Cardiac septum (tissue), 1 donor: ENCODE data around the gene ARHGAP30. TPM values are rescaled to one million over a fixed set of nuclear protein-coding genes. Genes with fewer than 3 reads are reported as not detected.
"Not testable (repeated sequence)": the region's sequence is repeated elsewhere in the genome, so short reads cannot be mapped to it uniquely, and the experiment has no call there.

Source experiments
- DNase-seq: peaks from one replicate; pipeline ENCODE4 v3.0.0-alpha.2; 2020; ENCODE audit warnings: low spot score
- intact Hi-C: fragments of 100-400 bp; cut with DNase I; formaldehyde crosslinking; loops from one replicate; pipeline ENCODE4 v1.14.0; 2022
- total RNA-seq: library from RNA; stranded (reverse); fragmentation: NEBNext Ultra II Directional; extraction: Animal tissue kit (Norgen Biotek cat#: 25700); gene quantifications from one replicate; pipeline ENCODE4 v1.2.1, GENCODE V29; 2021
- donor health status: DM: no; HTN: no; CAD: no.

Gene ARHGAP30
- total RNA-seq, 1 donor from 2014 or later: 2.6 TPM

DNA sequence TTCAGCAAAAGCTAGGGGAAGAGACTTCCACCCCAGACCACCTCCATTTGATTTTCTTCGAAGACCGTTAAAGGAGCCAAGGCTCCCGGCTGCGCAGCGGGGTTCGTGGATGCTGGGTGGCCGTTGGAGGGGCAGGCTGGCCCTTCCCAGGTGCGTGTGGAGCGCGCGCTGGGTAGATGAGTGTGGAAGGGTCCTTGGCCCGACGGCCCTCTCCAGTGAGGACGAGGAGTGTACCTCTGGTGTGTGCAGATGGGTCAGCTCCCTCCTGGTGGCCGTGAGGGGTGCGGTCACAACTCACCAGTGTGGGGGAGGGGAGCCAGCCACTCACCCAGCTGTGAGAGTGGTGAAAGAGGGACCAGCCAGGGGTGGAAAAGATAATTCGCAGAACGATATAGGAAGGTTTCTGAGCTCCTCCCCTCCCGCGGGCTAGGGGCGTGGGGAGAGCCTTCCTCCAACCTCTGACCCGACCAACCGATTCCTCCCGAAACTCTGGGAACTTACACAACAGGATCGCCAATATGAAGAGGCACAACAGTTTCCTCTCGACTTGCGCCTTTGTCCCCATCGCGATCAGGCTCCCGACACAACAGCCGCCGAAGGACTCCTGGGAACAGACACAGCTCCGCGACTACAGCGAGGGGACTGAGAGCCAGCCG, 49.1 kb downstream of the ARHGAP30 start, which contains the start of gene F11R:
Gene F11R, minus strand, starts transcription at position 644 of the 656 bp plus-strand sequence. Its CDS starts 79 bp downstream, at position 565.
- intact Hi-C loops: loop anchor here (2.0 kb wide), 1 partner anchor 24 kb away; no protein-coding TSS in a partner anchor
- DNase-seq: peak; percentile 79

- intact Hi-C loops: loop anchor here (2.0 kb wide), 1 partner anchor 23 kb away; no protein-coding TSS in a partner anchor
- no peak for DNase-seq
These were observed 49.8 kb downstream of the ARHGAP30 start for GRCh38 chr1:161019751-161020495.

DNA sequence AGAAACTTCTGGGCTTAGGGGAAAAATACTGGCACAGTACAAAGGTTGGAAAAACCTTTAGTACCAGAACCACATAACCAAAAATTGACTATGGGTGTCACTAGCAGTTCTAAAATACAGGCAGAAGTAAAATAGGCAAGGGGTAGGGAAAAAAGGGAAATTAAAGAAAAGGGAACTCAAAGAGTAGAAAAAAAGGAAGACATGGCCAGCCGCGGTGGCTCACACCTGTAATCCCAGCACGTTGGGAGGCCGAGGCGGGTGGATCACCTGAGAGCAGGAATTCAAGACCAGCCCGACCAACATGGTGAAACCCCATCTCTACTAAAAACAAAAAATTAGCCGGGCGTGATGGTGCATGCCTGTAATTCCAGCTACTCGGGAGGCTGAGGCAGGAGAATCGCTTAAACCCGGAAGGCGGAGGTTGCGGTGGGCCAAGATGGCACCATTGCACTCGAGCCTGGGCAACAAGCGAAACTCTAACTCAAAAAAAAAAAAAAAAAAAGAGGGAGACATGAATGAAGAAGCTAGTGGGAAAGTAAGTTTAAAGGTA, 50.5 kb downstream of the ARHGAP30 start:
- intact Hi-C loops, DNase-seq: not testable (repeated sequence)

- intact Hi-C loops: no loop called here
These were observed 51.1 kb downstream of the ARHGAP30 start for GRCh38 chr1:161018631-161018930.

GRCh38 chr1:161017756-161018630, 51.7 kb downstream of the ARHGAP30 start:
- DNase-seq: no peak
- intact Hi-C loops: no loop called here

More at GRCh38 chr1:161018631-161018930, 51.1 kb downstream of the ARHGAP30 start:
- DNase-seq: no peak

DNA sequence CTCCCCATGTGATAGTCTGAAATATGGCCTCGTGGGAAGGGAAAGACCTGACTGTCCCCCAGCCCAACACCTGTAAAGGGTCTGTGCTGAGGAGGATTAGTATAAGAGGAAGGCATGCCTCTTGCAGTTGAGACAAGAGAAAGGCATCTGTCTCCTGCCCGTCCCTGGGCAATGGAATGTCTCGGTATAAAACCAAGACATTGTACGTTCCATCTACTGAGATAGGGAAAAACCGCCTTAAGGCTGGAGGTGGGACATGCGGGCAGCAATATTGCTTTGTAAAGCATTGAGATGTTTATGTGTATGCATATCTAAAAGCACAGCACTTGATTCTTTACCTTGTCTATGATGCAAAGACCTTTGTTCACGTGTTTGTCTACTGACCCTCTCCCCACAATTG, 52.5 kb downstream of the ARHGAP30 start:
- intact Hi-C loops, DNase-seq: not testable (repeated sequence)

DNA sequence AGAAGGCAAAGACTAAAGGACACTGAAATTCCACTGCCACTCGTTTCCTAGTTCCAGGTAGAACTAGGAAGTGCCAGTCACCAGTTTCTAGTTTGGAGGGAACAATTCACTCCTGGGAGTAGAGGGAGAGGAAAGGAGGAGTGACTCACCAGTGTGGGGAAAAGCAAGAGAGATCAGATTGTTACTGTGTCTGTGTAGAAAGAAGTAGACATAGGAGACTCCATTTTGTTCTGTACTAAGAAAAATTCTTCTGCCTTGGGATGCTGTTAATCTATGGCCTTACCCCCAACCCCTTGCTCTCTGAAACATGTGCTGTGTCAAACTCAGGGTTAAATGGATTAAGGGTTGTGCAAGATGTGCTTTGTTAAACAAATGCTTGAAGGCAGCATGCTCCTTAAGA, 53.0 kb downstream of the ARHGAP30 start:
- intact Hi-C loops, DNase-seq: not testable (repeated sequence)

GRCh38 chr1:161013488-161014230, 56.0 kb downstream of the ARHGAP30 start:
- intact Hi-C loops: loop anchor here (2.0 kb wide), 1 partner anchor 17 kb away; no protein-coding TSS in a partner anchor
- DNase-seq: peak; percentile 94

DNA sequence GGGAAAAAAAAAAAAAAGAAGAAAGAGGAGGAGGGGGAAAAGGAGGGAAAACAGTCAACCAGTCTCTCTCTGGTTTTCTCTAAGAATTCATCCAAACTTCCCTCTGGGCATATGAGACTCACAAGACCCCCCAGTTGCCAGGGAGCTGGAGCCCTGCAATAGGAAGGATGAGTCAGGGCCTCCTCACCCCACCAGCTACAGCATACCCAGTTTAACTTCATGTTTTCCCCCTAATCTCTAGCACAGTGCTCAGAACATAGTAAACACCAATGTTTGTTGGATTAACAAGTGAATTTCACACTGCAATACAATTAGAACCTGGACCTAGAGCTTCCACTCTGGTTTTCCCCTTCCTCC, 56.6 kb downstream of the ARHGAP30 start:
- intact Hi-C loops: loop anchor here (2.0 kb wide), 1 partner anchor 16 kb away; no protein-coding TSS in a partner anchor
- DNase-seq: no peak

GRCh38 chr1:161012420-161012819, 57.3 kb downstream of the ARHGAP30 start:
- intact Hi-C loops: loop anchor here (2.0 kb wide), 1 partner anchor 16 kb away; no protein-coding TSS in a partner anchor
- no peak for DNase-seq

DNA sequence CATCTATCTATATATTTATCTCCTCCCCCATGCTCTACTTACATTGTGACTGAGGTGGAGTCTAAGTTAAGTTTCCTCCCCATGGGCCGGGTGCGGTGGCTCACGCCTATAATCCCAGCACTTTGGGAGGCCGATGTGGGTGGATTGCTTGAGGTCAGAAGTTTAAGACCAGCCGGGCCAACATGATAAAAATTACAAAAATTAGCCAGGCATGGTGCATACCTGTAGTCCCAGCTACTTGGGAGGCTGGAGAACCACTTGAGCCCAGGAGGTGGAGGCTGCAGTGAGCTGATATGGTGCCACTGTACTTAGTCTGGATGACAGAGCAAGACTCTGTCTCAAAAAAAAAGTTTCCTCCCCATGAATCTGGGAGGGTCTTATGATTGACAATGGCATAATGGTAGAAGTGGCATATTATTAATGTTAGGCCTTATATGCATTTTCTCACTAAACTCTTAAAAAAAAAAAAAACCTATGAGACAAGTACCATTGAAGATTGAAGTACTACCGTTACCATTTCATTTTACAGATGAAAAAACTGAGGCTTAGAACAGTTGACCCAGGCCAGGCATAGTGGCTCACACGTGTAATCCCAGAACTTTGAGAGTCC, 60.0 kb downstream of the ARHGAP30 start:
- intact Hi-C loops: no loop called here
- DNase-seq: no peak

DNA sequence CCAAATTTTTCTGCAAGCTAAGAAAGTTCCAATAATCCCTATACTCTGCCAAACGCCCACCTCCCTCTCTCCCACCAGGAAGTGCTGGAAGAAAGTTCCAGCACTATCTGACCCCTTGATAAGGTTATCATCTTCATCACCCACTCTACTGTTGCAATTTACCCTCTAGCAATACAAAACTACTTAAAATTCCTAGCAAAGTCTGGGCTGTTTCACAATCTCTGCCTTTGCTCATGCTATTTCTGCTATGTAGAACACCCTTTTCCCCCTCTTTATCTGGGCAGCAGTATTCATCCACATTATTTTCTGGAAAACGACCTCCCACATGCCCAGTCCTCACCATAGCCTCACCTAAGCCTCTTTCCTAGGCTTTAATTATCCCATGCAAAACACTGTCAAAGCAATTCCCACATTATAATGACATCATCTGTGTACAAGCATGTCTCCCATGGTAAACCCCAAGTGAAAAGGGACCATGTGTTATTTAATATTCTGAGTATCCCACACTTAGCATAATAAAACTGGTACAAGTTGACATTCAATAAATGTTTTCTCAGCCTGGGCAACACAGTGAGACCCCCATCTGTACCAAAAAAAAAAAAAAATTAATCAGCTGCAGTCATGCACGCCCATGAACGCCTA, 60.7 kb downstream of the ARHGAP30 start:
- intact Hi-C loops: no loop called here
- no peak for DNase-seq

DNA sequence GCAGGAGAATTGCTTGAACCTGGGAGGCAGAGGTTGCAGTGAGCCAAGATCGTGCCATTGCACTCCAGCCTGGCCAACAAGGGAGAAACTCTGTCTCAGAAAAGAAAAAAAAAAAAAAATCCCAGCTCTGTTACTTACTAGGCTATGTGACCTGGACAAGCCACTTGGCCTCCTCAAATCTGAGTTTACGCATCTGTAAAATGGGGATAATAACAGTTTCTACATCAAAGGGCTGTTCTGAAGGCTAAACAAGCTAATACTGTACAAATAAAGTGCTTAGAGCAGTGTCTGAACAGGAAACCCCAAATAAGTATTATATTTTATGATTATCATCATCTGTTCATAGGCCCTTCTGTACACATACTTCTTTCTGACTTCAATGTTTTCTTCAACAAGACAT, 62.3 kb downstream of the ARHGAP30 start:
- DNase-seq: no peak
- intact Hi-C loops: no loop called here

GRCh38 chr1:161006563-161006962, 63.1 kb downstream of the ARHGAP30 start:
- intact Hi-C loops: no loop called here
- DNase-seq: no peak

GRCh38 chr1:161001525-161001924, 68.2 kb downstream of the ARHGAP30 start:
- DNase-seq: no peak
- intact Hi-C loops: loop anchor here (5.0 kb wide), 1 partner anchor 86 kb away; the partner anchor contains the start of gene NECTIN4

DNA sequence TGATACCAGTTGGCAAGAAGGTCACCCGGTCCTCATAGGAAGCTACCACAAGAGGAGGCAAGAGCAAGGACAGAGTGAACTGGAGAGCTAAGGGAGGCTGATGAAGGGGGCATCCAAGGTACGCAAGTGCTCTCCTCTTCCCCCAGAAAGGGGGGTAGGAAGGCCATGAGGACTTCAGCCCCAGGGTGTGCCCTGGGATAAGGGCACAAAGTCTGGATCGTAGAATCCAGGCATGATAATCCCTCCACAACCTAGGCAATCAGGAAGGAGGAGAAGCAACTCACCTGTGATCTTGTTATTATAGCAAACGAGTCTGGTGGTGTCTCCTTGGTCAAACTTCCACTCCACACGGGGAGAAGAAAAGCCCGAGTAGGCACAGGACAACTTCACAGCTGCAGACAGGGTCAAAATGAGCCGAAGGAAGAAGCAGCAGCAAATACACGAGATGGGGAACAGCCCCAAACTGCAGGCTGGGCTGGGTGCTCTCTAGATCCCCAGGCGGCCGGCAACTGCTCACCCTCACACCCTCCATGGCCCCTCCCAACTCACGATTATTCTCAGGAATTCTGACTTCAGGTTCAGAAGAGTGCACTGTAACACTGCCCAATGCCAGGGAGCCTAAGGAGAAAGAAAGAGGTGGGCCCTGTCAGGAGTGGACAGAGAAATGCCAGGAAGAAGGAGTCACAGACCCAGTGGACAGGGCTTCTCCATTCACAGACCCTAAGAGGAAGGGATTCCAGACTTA, 68.8 kb downstream of the ARHGAP30 start:
- intact Hi-C loops: loop anchor here (5.0 kb wide), 1 partner anchor 86 kb away; the partner anchor contains the start of gene NECTIN4
- no peak for DNase-seq

DNA sequence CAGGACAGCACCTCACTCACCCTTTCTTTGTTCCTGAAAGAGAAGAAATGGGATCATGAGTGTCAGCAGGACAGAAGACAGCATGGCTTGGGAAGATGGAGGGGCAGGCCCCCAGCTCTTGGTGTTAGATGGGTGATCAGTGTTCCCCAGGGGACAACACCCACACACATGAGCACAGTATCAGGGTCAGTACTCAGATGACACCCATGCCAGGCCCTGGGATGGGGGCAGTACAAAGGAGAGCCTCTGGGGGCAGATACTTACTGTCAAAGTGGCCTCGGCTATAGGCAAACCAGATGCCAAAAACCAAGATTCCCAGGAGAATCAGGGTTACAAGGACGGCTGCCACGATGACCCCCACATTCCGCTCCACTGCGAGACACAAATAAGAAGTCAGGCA, 70.3 kb downstream of the ARHGAP30 start:
- DNase-seq: no peak
- intact Hi-C loops: loop anchor here (10.0 kb wide), 2 partner anchors 45 to 135 kb away; partner anchors contain the start of genes DEDD and USF1
